PC-9 (cell line): ENCODE results near the gene KRTAP5-6. TPM values are rescaled to one million over a fixed set of nuclear protein-coding genes. Genes with fewer than 3 reads are reported as not detected.

ENCODE experiments used
- BruUV-seq: library from RNA; stranded (reverse); fragments of 400-500 nt; replicated peaks from 2 replicates; lab custom pipeline; 2021; lab: Mats Ljungman, UMichigan
- CTCF ChIA-PET: fragments of 300-600 bp; sonication (Branson Sonifier 250); formaldehyde crosslinking; loops from one replicate; lab custom pipeline; 2022; ENCODE audit warnings: antibody characterized with exemption; lab: Charles Lee
- POLR2A ChIA-PET: fragments of 300-600 bp; sonication (Branson Sonifier 250); formaldehyde crosslinking; loops from one replicate; lab custom pipeline; 2022; ENCODE audit warnings: antibody characterized with exemption; ENCODE audit not compliant: unreplicated experiment; lab: Charles Lee
- DNase-seq, 2 experiments: peaks; one replicate each; pipeline versions ENCODE4 v3.0.0 to v3.0.0-alpha.2; 2015 to 2022; ENCODE audit warnings: mixed read lengths in 1 of 2
- H2AFZ ChIP-seq: fragments of 200-600 bp; sonication (generic); 2 replicates; pipeline ENCODE4 v1.8.1; 2017; ENCODE audit warnings: antibody characterized with exemption
- H3F3A ChIP-seq: fragments of 200-600 bp; sonication (generic); 2 replicates; pipeline ENCODE4 v1.8.1; 2017; ENCODE audit warnings: antibody characterized with exemption, mild to moderate bottlenecking, low read depth; ENCODE audit not compliant: insufficient read depth
- H3K27ac ChIP-seq: fragments of 200-600 bp; sonication (generic); 2 replicates; pipeline ENCODE4 v1.6.1; 2016; ENCODE audit warnings: mixed run types
- H3K27me3 ChIP-seq: fragments of 200-600 bp; sonication (generic); 2 replicates; pipeline ENCODE4 v1.6.1; 2016; ENCODE audit warnings: low read depth, mixed run types; ENCODE audit not compliant: insufficient read depth
- H3K36me3 ChIP-seq: fragments of 200-600 bp; sonication (generic); 2 replicates; pipeline ENCODE4 v1.6.1; 2016; ENCODE audit warnings: low read depth, mixed run types
- H3K4me1 ChIP-seq: fragments of 200-600 bp; sonication (generic); replicated peaks from 2 replicates; pipeline ENCODE4 v1.6.1; 2016; ENCODE audit warnings: mixed run types; ENCODE audit not compliant: insufficient read depth
- H3K4me2 ChIP-seq: fragments of 200-600 bp; sonication (generic); 2 replicates; pipeline ENCODE4 v1.6.1; 2017; ENCODE audit warnings: mixed run types
- H3K4me3 ChIP-seq: fragments of 200-600 bp; sonication (generic); 2 replicates; pipeline ENCODE4 v1.6.1; 2016; ENCODE audit warnings: mixed run types
- H3K79me2 ChIP-seq: fragments of 200-600 bp; sonication (generic); 2 replicates; pipeline ENCODE4 v1.6.1; 2017; ENCODE audit warnings: low read depth, mixed run types
- H3K9me2 ChIP-seq: fragments of 200-600 bp; sonication (generic); 2 replicates; pipeline ENCODE4 v1.8.1; 2017; ENCODE audit warnings: mild to moderate bottlenecking; ENCODE audit not compliant: insufficient read depth
- H3K9me3 ChIP-seq: fragments of 200-600 bp; sonication (generic); 2 replicates; pipeline ENCODE4 v1.8.1; 2016; ENCODE audit warnings: low read depth; ENCODE audit not compliant: insufficient read depth
- H4K20me1 ChIP-seq: fragments of 200-600 bp; sonication (generic); 2 replicates; pipeline ENCODE4 v1.8.1; 2017; ENCODE audit not compliant: insufficient read depth
- CTCF ChIP-seq: fragments of 200-600 bp; sonication (generic); conservative IDR thresholded peaks from 2 replicates; pipeline ENCODE4 v1.6.1; 2017; ENCODE audit warnings: mixed run types, antibody characterized with exemption, mild to moderate bottlenecking, moderate library complexity
- EZH2 ChIP-seq: fragments of 200-600 bp; sonication (generic); IDR thresholded peaks from 2 replicates; pipeline ENCODE4 v1.8.0; 2017; ENCODE audit warnings: antibody characterized with exemption, low read depth
- intact Hi-C: fragments of 100-400 bp; cut with micrococcal nuclease; formaldehyde crosslinking; loops from one replicate; pipeline ENCODE4 v1.10.0; 2022; ENCODE audit not compliant: unreplicated experiment
- total RNA-seq: library from RNA; stranded (reverse); gene quantifications from 2 replicates; pipeline ENCODE4 v1.2.3, GENCODE V29; 2021

KRTAP5-6 gene
- total RNA-seq, 1 experiment from 2014 or later: not detected

- no peak for DNase-seq
- H3K4me1 ChIP-seq: no peaks in the 10 kb centered on the region
- H3K36me3 ChIP-seq: no peaks in the 10 kb centered on the region
- no TSS peak for BruUV-seq
- CTCF ChIA-PET: no interaction called here
- H3K4me2 ChIP-seq: no peak overlapping the region
- no peaks in the 10 kb centered on the region for H3K9me2 ChIP-seq
- intact Hi-C loops: no loop called here
- no peaks in the 10 kb centered on the region for H3K9me3 ChIP-seq
- no peaks in the 10 kb centered on the region for H3F3A ChIP-seq
- H3K4me3 ChIP-seq: no peak overlapping the region
- H3K27me3 ChIP-seq: peaks cover 14% of the 10 kb centered on the region; the same call in 1 of the 2 replicates
- H2AFZ ChIP-seq: no peak overlapping the region
- H3K27ac ChIP-seq: no peak overlapping the region
- TF ChIP-seq CTCF (no peak), EZH2 (no peak)
- H4K20me1 ChIP-seq: no peaks in the 10 kb centered on the region
- no peaks in the 10 kb centered on the region for H3K79me2 ChIP-seq
- POLR2A ChIA-PET: no interaction called here
These were observed 31.7 kb upstream of the KRTAP5-6 start for GRCh38 chr11:1665313-1665712.

- H3F3A ChIP-seq: no peaks in the 10 kb centered on the region
- no TSS peak for BruUV-seq
- DNase-seq: no peak
- TF ChIP-seq CTCF (no peak), EZH2 (no peak)
- H3K27me3 ChIP-seq: peaks cover 20% of the 10 kb centered on the region; the same call in 1 of the 2 replicates
- ChIA-PET CTCF (no interaction called here), POLR2A (no interaction called here)
- intact Hi-C loops: no loop called here
- no peaks in the 10 kb centered on the region for H3K79me2 ChIP-seq
- H3K9me2 ChIP-seq: no peaks in the 10 kb centered on the region
- H4K20me1 ChIP-seq: no peaks in the 10 kb centered on the region
- H3K36me3 ChIP-seq: no peaks in the 10 kb centered on the region
- no peak overlapping the region for H3K4me2 ChIP-seq
- no peaks in the 10 kb centered on the region for H3K4me1 ChIP-seq
- H3K9me3 ChIP-seq: no peaks in the 10 kb centered on the region
- no peak overlapping the region for H3K4me3 ChIP-seq
- no peak overlapping the region for H2AFZ ChIP-seq
- no peak overlapping the region for H3K27ac ChIP-seq
These were observed 29.7 kb upstream of the KRTAP5-6 start for GRCh38 chr11:1667121-1667850.

GRCh38 chr11:1667906-1668305, 29.1 kb upstream of the KRTAP5-6 start:
- intact Hi-C loops: no loop called here
- H2AFZ ChIP-seq: no peak overlapping the region
- ChIA-PET POLR2A (interaction anchor here (0.6 kb wide), 1 partner anchor 83 kb away, joined by 8 read pairs; no protein-coding TSS in a partner anchor), CTCF (no interaction called here)
- no peaks in the 10 kb centered on the region for H3F3A ChIP-seq
- no peak for TF ChIP-seq EZH2
- no peak for TF ChIP-seq CTCF
- H3K4me1 ChIP-seq: no peaks in the 10 kb centered on the region
- H3K36me3 ChIP-seq: no peaks in the 10 kb centered on the region
- H3K79me2 ChIP-seq: no peaks in the 10 kb centered on the region
- H3K4me3 ChIP-seq: no peak overlapping the region
- H3K4me2 ChIP-seq: no peak overlapping the region
- no peaks in the 10 kb centered on the region for H3K9me3 ChIP-seq
- no TSS peak for BruUV-seq
- H3K27ac ChIP-seq: no peak overlapping the region
- H3K27me3 ChIP-seq: peaks cover 25% of the 10 kb centered on the region; the same call in 1 of the 2 replicates
- H3K9me2 ChIP-seq: no peaks in the 10 kb centered on the region
- no peak for DNase-seq
- H4K20me1 ChIP-seq: no peaks in the 10 kb centered on the region
